OCI-LY1 (cell line): ENCODE results near the gene TULP4.

Experiments used
- H2AFZ ChIP-seq: fragments of 200-600 bp; sonication (generic), shearing (Covaris generic); 2 replicates; pipeline ENCODE4 v1.6.0; 2014; ENCODE audit warnings: antibody characterized with exemption, mild to moderate bottlenecking, low read length
- H3F3A ChIP-seq: fragments of 200-600 bp; sonication (generic), shearing (Covaris generic); 2 replicates; pipeline ENCODE4 v1.6.0; 2014; ENCODE audit warnings: mild to moderate bottlenecking, antibody characterized with exemption, low read length, moderate library complexity; ENCODE audit not compliant: insufficient read depth
- H3K27ac ChIP-seq: fragments of 200-600 bp; sonication (generic); 2 replicates; pipeline ENCODE4 v1.5.1; 2014; ENCODE audit warnings: low read length, mixed run types, mild to moderate bottlenecking, low read depth; ENCODE audit not compliant: poor library complexity, severe bottlenecking
- H3K27me3 ChIP-seq: fragments of 200-600 bp; sonication (generic); 2 replicates; pipeline ENCODE4 v1.6.0; 2014; ENCODE audit warnings: antibody characterized with exemption, mild to moderate bottlenecking, low read length, moderate library complexity; ENCODE audit not compliant: insufficient read depth
- H3K36me3 ChIP-seq: fragments of 200-600 bp; sonication (generic); 2 replicates; pipeline ENCODE4 v1.6.1; 2014; ENCODE audit warnings: mild to moderate bottlenecking, antibody characterized with exemption, low read length, moderate library complexity, mixed read lengths; ENCODE audit not compliant: insufficient read depth
- H3K4me1 ChIP-seq: fragments of 200-600 bp; sonication (generic); 2 replicates; pipeline ENCODE4 v1.5.1; 2014; ENCODE audit warnings: mild to moderate bottlenecking, low read length, moderate library complexity; ENCODE audit not compliant: insufficient read depth, severe bottlenecking
- H3K4me2 ChIP-seq: fragments of 200-600 bp; sonication (generic), shearing (Covaris generic); 2 replicates; pipeline ENCODE4 v1.6.1; 2014; ENCODE audit warnings: low read length
- H3K4me3 ChIP-seq: fragments of 200-600 bp; sonication (generic); 2 replicates; pipeline ENCODE4 v1.5.1; 2014; ENCODE audit warnings: low read length, low read depth, mild to moderate bottlenecking, mixed read lengths; ENCODE audit not compliant: poor library complexity, severe bottlenecking
- H3K79me2 ChIP-seq: fragments of 200-600 bp; shearing (Covaris generic); 2 replicates; pipeline ENCODE4 v1.6.1; 2016; ENCODE audit warnings: mixed run types, low read length, mixed read lengths; ENCODE audit not compliant: insufficient read depth
- H3K9ac ChIP-seq: fragments of 200-600 bp; sonication (generic), shearing (Covaris generic); 2 replicates; pipeline ENCODE4 v1.6.1; 2014; ENCODE audit warnings: mild to moderate bottlenecking, low read length, mixed read lengths
- H3K9me2 ChIP-seq: fragments of 200-600 bp; sonication (generic), shearing (Covaris generic); 2 replicates; pipeline ENCODE4 v1.6.1; 2014; ENCODE audit warnings: low read depth, mild to moderate bottlenecking, low read length, mixed read lengths
- H3K9me3 ChIP-seq: fragments of 200-600 bp; shearing (Covaris generic); 2 replicates; pipeline ENCODE4 v1.6.1; 2014; ENCODE audit warnings: low read length, mixed read lengths
- H4K20me1 ChIP-seq: fragments of 200-600 bp; sonication (generic), shearing (Covaris generic); 2 replicates; pipeline ENCODE4 v1.6.0; 2016; ENCODE audit warnings: mild to moderate bottlenecking, low read length; ENCODE audit not compliant: insufficient read depth
- EZH2 ChIP-seq: fragments of 200-600 bp; sonication (generic), shearing (Covaris generic); IDR thresholded peaks from 2 replicates; pipeline ENCODE4 v1.8.0; 2017; ENCODE audit warnings: borderline replicate concordance, mixed run types, mild to moderate bottlenecking, antibody characterized with exemption, low read length, moderate library complexity, mixed read lengths
- TF ChIP-seq, protein P1 (sequence below): fragments of 200-600 bp; sonication (generic), shearing (Covaris generic); IDR thresholded peaks from 2 replicates; pipeline ENCODE4 v1.5.1; 2017; ENCODE audit warnings: mild to moderate bottlenecking, antibody characterized with exemption, low read length, moderate library complexity, mixed read lengths

TULP4 gene

DNA sequence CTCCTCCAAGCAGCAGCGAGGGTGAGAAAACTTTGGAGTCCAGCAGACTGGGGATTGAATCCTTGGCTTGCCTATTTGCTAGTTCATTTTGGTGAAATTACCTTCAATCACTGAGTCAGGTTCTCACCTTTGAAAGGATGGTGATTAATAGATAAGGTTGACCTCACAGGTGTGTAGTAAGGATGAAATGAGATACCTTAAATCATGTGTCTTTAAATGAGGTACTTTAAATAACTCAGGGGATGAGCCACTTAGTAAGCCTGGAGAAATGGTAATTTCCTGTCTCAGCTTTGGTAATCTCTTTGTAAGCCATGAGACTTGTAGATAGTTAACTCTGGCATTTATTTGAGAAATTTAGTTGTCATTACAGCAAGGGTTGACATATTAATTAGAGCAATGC, 70.2 kb downstream of the TULP4 start:
- Histone ChIP-seq H3K79me2 (peaks cover 28% of the 10 kb centered on the region), H3K4me2 (no peak overlapping the region), H2AFZ (no peak overlapping the region), H3K27me3 (no peaks in the 10 kb centered on the region), H3K9ac (no peak overlapping the region), H3K4me3 (no peak overlapping the region), H3K36me3 (no peaks in the 10 kb centered on the region), H3K9me3 (no peaks in the 10 kb centered on the region), H3K27ac (no peak overlapping the region), H3K4me1 (peaks cover 40% of the 10 kb centered on the region), H3F3A (no peaks in the 10 kb centered on the region), H3K9me2 (no peaks in the 10 kb centered on the region), H4K20me1 (no peaks in the 10 kb centered on the region)
- no peak for TF ChIP-seq EZH2
- TF ChIP-seq, protein P1, sequence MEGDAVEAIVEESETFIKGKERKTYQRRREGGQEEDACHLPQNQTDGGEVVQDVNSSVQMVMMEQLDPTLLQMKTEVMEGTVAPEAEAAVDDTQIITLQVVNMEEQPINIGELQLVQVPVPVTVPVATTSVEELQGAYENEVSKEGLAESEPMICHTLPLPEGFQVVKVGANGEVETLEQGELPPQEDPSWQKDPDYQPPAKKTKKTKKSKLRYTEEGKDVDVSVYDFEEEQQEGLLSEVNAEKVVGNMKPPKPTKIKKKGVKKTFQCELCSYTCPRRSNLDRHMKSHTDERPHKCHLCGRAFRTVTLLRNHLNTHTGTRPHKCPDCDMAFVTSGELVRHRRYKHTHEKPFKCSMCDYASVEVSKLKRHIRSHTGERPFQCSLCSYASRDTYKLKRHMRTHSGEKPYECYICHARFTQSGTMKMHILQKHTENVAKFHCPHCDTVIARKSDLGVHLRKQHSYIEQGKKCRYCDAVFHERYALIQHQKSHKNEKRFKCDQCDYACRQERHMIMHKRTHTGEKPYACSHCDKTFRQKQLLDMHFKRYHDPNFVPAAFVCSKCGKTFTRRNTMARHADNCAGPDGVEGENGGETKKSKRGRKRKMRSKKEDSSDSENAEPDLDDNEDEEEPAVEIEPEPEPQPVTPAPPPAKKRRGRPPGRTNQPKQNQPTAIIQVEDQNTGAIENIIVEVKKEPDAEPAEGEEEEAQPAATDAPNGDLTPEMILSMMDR: no peak

DNA sequence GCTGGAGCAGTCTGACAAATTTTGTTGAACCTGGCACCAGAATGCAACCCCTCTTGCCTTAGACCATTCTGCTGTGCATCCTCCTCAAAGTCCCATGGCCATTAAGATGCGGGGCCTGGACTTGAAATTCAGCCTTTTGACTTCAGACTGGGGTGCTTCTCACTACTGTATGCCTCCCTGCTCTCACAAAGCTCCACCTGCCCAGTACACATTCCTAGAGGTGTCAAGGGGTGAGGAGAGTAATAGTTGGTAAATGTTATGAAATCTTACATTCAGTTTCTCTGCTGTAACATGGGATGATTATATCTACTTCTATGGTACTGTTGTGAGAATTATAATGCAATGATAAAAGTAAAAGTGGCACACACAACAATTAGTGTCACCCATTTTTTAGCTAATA, 70.8 kb downstream of the TULP4 start:
- Histone ChIP-seq H3K9me3 (no peaks in the 10 kb centered on the region), H3K4me1 (peaks cover 44% of the 10 kb centered on the region), H3F3A (no peaks in the 10 kb centered on the region), H3K27me3 (no peaks in the 10 kb centered on the region), H3K4me3 (no peak overlapping the region), H4K20me1 (no peaks in the 10 kb centered on the region), H3K79me2 (peaks cover 32% of the 10 kb centered on the region), H3K4me2 (no peak overlapping the region), H2AFZ (no peak overlapping the region), H3K36me3 (no peaks in the 10 kb centered on the region), H3K9ac (no peak overlapping the region), H3K27ac (no peak overlapping the region), H3K9me2 (no peaks in the 10 kb centered on the region)
- TF ChIP-seq, protein P1: no peak
- no peak for TF ChIP-seq EZH2

DNA sequence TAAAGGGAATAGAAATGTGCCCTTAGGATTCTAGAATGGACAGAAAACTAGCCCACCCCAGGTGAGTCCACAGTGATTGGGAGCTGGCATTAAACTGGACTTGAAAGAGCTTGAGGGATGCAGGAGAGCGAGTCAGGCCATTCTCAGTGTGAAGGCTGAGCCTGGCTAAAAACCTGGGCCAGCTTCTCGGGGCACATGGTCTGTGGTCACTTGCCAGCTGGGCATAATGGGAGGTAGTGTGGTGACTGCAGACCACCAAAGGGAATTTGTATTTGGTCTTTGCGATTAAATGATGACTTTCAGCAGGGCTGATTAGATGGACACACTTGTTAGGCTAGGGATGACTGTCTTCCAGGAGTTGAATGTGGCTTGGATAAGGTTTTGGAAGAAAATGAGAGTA, 71.3 kb downstream of the TULP4 start:
- H3K4me3 ChIP-seq: no peak overlapping the region
- H3K36me3 ChIP-seq: no peaks in the 10 kb centered on the region
- H4K20me1 ChIP-seq: no peaks in the 10 kb centered on the region
- H3K27ac ChIP-seq: no peak overlapping the region
- no peak overlapping the region for H3K4me2 ChIP-seq
- H3K9me3 ChIP-seq: no peaks in the 10 kb centered on the region
- H3K9ac ChIP-seq: no peak overlapping the region
- no peaks in the 10 kb centered on the region for H3K27me3 ChIP-seq
- H3K4me1 ChIP-seq: peaks cover 46% of the 10 kb centered on the region
- TF ChIP-seq EZH2: no peak
- TF ChIP-seq, protein P1: no peak
- peaks cover 32% of the 10 kb centered on the region for H3K79me2 ChIP-seq
- no peaks in the 10 kb centered on the region for H3F3A ChIP-seq
- no peak overlapping the region for H2AFZ ChIP-seq
- no peaks in the 10 kb centered on the region for H3K9me2 ChIP-seq
